ENCODE results near the gene KCNC3. TPM values are rescaled to one million over a fixed set of nuclear protein-coding genes. Genes with fewer than 3 reads are reported as not detected.

Gene KCNC3
- total RNA-seq, 1 donor from 2014 or later = 9.3 TPM

DNA sequence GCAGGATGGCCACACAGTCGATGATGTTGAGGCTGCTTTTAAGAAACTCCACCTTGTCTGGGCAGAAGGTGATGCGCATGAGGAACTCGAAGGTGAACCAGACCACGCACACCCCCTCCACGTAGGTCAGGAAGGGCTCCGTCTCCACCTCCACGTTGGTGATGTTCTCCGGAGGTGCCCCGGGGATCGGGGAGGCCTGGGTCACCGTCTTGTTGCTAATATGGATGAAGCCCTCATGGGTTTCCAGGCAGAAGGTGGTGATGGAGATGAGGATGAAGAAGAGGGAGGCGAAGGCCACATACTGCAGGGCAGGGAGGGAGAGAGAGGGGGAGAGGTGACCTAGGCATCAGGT, 5.4 kb downstream of the KCNC3 start:
- H3K36me3 Mint-ChIP-seq (ENCODE audit: low read depth) = peaks cover 10% of the 10 kb centered on the region
- H3K27ac Mint-ChIP-seq (ENCODE audit: unreplicated experiment) = no peak overlapping the region
- H3K9me3 Mint-ChIP-seq (ENCODE audit: low read depth) = no peaks in the 10 kb centered on the region
- H3K4me3 Mint-ChIP-seq (ENCODE audit: unreplicated experiment) = no peak overlapping the region
- H3K4me1 Mint-ChIP-seq (ENCODE audit: low read depth) = peaks cover 16% of the 10 kb centered on the region
- H3K27me3 Mint-ChIP-seq (ENCODE audit: low read depth) = peaks cover 18% of the 10 kb centered on the region
- TF ChIP-seq, protein P1, sequence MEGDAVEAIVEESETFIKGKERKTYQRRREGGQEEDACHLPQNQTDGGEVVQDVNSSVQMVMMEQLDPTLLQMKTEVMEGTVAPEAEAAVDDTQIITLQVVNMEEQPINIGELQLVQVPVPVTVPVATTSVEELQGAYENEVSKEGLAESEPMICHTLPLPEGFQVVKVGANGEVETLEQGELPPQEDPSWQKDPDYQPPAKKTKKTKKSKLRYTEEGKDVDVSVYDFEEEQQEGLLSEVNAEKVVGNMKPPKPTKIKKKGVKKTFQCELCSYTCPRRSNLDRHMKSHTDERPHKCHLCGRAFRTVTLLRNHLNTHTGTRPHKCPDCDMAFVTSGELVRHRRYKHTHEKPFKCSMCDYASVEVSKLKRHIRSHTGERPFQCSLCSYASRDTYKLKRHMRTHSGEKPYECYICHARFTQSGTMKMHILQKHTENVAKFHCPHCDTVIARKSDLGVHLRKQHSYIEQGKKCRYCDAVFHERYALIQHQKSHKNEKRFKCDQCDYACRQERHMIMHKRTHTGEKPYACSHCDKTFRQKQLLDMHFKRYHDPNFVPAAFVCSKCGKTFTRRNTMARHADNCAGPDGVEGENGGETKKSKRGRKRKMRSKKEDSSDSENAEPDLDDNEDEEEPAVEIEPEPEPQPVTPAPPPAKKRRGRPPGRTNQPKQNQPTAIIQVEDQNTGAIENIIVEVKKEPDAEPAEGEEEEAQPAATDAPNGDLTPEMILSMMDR (IDR thresholded peaks at IDR 0.05) = no peak
- no peak for DNase-seq (ENCODE audit: low spot score)

DNA sequence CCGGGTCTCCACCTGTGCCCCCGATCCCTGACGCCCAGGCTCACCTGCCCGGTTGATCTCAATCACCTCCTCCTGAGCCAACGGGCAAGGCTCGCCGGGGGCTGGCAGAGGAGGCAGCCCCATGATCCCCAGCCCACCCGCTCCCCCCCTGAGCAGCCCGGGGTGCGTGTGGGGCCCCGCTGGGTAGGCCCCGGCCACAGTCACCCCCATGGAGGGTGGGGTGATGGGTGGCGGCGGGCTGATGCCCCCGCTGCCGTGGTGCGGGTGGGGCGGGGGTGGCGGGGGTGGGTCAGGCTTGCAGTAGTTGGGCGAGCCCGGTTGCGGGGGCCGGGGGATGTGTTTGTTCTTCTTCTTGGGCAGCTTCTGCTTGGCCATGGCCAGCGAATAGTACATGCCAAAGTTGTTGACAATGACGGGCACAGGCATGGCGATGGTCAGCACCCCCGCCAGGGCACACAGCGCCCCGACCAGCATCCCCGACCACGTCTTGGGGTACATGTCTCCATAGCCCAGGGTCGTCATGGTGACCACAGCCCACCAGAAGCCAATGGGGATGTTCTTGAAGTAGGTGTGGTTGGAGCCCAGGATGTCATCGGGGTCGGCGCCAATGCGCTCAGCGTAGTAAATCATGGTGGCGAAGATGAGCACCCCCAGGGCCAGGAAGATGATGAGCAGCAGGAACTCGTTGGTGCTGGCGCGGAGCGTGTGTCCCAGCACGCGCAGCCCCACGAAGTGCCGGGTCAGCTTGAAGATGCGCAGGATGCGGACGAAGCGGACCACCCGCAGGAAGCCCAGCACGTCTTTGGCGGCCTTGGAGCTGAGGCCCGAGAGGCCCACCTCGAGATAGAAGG, 6.0 kb downstream of the KCNC3 start:
- no peak overlapping the region for H3K4me3 Mint-ChIP-seq (ENCODE audit: unreplicated experiment)
- H3K36me3 Mint-ChIP-seq (ENCODE audit: low read depth) = peaks cover 10% of the 10 kb centered on the region
- no peak overlapping the region for H3K27ac Mint-ChIP-seq (ENCODE audit: unreplicated experiment)
- no peaks in the 10 kb centered on the region for H3K9me3 Mint-ChIP-seq (ENCODE audit: low read depth)
- peak; percentile 77 for DNase-seq (ENCODE audit: low spot score)
- H3K27me3 Mint-ChIP-seq (ENCODE audit: low read depth) = peaks cover 18% of the 10 kb centered on the region
- TF ChIP-seq, protein P1 (IDR thresholded peaks at IDR 0.05) = no peak
- H3K4me1 Mint-ChIP-seq (ENCODE audit: low read depth) = peaks cover 16% of the 10 kb centered on the region

DNA sequence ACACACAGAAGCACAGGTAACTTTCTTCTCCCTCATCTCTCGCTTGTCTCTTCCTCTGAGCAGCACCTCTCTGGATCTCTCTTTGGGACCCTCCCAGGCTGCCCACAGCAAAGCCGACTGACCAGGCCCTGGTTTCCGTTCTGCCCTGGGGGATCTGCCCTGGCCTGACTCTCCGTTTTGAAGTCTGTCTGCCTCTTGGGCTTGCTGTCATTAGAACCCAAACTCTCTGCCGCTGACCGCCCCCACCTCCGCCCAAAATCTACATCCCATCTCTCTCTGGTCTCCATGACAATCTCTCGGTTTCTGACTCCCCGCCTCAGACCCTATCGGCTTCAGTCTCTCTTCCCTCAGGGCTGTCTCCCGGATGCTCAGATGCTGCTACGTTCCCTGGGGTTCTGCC, 6.9 kb downstream of the KCNC3 start:
- no peaks in the 10 kb centered on the region for H3K9me3 Mint-ChIP-seq (ENCODE audit: low read depth)
- peaks cover 14% of the 10 kb centered on the region for H3K27me3 Mint-ChIP-seq (ENCODE audit: low read depth)
- H3K4me3 Mint-ChIP-seq (ENCODE audit: unreplicated experiment) = no peak overlapping the region
- H3K27ac Mint-ChIP-seq (ENCODE audit: unreplicated experiment) = no peak overlapping the region
- TF ChIP-seq, protein P1 (IDR thresholded peaks at IDR 0.05) = no peak
- DNase-seq (ENCODE audit: low spot score) = peak; percentile 49
- peaks cover 10% of the 10 kb centered on the region for H3K4me1 Mint-ChIP-seq (ENCODE audit: low read depth)
- peaks cover 8% of the 10 kb centered on the region for H3K36me3 Mint-ChIP-seq (ENCODE audit: low read depth)

DNA sequence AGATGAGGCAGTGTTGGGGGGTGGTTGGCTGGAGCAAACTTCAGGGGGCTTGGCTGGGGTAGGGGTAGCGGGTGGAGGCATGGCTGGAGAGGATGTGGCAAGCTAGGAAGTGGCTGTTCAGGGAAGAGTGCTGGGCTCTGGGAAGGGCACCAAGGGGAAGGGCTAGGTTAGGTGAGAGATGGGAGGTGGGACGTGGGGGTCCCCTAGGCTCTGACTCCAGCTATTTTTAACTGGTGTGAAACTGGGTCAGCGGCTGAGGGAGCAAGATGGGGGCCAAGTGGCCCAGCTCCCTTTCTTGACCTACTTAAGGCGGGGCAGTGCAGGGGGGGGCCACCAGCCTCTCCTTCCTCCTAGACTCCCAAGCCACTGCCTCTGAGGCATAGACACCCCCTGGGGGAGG, 7.3 kb downstream of the KCNC3 start:
- Mint-ChIP-seq H3K27me3 (ENCODE audit: low read depth) (peaks cover 10% of the 10 kb centered on the region), H3K9me3 (ENCODE audit: low read depth) (no peaks in the 10 kb centered on the region), H3K4me1 (ENCODE audit: low read depth) (peaks cover 6% of the 10 kb centered on the region), H3K4me3 (ENCODE audit: unreplicated experiment) (no peak overlapping the region), H3K36me3 (ENCODE audit: low read depth) (peaks cover 8% of the 10 kb centered on the region), H3K27ac (ENCODE audit: unreplicated experiment) (no peak overlapping the region)
- peak; percentile 51 for DNase-seq (ENCODE audit: low spot score)
- TF ChIP-seq, protein P1 (IDR thresholded peaks at IDR 0.05) = no peak

DNA sequence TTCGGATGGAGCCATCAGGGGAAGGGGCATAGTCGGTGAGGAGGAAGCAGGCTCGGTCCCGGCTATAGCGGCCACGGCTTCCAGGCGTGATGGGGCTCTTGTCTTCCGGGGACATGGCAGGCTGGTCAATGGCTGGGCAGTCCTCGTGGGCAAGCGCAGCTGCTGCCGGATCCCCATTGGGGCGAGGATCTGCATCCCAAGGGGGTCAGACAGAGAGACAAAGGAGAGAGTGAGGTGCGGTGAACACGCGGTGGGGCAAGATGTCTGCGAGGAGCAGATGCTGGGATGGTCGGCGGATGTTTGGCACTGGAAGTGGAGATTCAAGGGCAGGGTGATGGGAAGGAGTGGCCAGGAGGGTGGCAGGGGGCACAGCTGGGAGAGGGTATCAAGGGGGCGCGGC, 8.6 kb downstream of the KCNC3 start:
- peaks cover 18% of the 10 kb centered on the region for H3K27me3 Mint-ChIP-seq (ENCODE audit: low read depth)
- peaks cover 5% of the 10 kb centered on the region for H3K4me1 Mint-ChIP-seq (ENCODE audit: low read depth)

More for the DNA sequence above, 8.6 kb downstream of the KCNC3 start:
- peaks cover 8% of the 10 kb centered on the region for H3K36me3 Mint-ChIP-seq (ENCODE audit: low read depth)
- H3K4me3 Mint-ChIP-seq (ENCODE audit: unreplicated experiment) = no peak overlapping the region
- DNase-seq (ENCODE audit: low spot score) = peak; percentile 87
- no peak overlapping the region for H3K27ac Mint-ChIP-seq (ENCODE audit: unreplicated experiment)
- no peaks in the 10 kb centered on the region for H3K9me3 Mint-ChIP-seq (ENCODE audit: low read depth)
- TF ChIP-seq, protein P1 (IDR thresholded peaks at IDR 0.05) = no peak
